ENCODE results near the gene ARRB1.

- TF ChIP-seq EGR1 (IDR thresholded peaks at IDR 0.05; ENCODE audit: low read depth in 2 of 2) (no peak), SP1 (IDR thresholded peaks at IDR 0.05) (no peak), REST (IDR thresholded peaks at IDR 0.05) (no peak), MAX (IDR thresholded peaks at IDR 0.05) (no peak), ZBTB33 (IDR thresholded peaks at IDR 0.05) (no peak), YY1 (IDR thresholded peaks at IDR 0.05) (no peak), GABPA (IDR thresholded peaks at IDR 0.05 in 1 of 2, conservative IDR thresholded peaks at IDR 0.05 in 1 of 2) (no peak), JUND (IDR thresholded peaks at IDR 0.05) (no peak), RAD21 (IDR thresholded peaks at IDR 0.05) (no peak)
- TF ChIP-seq, protein P1, sequence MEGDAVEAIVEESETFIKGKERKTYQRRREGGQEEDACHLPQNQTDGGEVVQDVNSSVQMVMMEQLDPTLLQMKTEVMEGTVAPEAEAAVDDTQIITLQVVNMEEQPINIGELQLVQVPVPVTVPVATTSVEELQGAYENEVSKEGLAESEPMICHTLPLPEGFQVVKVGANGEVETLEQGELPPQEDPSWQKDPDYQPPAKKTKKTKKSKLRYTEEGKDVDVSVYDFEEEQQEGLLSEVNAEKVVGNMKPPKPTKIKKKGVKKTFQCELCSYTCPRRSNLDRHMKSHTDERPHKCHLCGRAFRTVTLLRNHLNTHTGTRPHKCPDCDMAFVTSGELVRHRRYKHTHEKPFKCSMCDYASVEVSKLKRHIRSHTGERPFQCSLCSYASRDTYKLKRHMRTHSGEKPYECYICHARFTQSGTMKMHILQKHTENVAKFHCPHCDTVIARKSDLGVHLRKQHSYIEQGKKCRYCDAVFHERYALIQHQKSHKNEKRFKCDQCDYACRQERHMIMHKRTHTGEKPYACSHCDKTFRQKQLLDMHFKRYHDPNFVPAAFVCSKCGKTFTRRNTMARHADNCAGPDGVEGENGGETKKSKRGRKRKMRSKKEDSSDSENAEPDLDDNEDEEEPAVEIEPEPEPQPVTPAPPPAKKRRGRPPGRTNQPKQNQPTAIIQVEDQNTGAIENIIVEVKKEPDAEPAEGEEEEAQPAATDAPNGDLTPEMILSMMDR (IDR thresholded peaks at IDR 0.05; ENCODE audit: low read depth, low read length, missing input control): no peak
Observed at GRCh38 chr11:75262436-75262835, 89.0 kb downstream of the ARRB1 start.
